HepG2 (cell line): Measurements from ENCODE around the gene TMEM31.

Experiments
- CBFB ChIP-seq: sonication (generic); formaldehyde crosslinking; IDR thresholded peaks from 2 replicates; pipeline ENCODE4 v1.4.0; 2020; ENCODE audit warnings: missing genetic modification reagents
- CC2D1A ChIP-seq: sonication (generic); formaldehyde crosslinking; IDR thresholded peaks from 2 replicates; pipeline ENCODE4 v1.8.1; 2023; ENCODE audit warnings: mild to moderate bottlenecking, missing genetic modification reagents
- DPF2 ChIP-seq: sonication (generic); formaldehyde crosslinking; IDR thresholded peaks from 2 replicates; pipeline ENCODE4 v1.4.0; 2020; ENCODE audit warnings: mild to moderate bottlenecking, low read depth, missing genetic modification reagents, borderline replicate concordance
- ESRRA ChIP-seq: sonication (generic); formaldehyde crosslinking; IDR thresholded peaks from 2 replicates; pipeline ENCODE4 v1.5.1; 2020; ENCODE audit warnings: mild to moderate bottlenecking, low read depth, missing genetic modification reagents
- EZH2 ChIP-seq: conservative IDR thresholded peaks from 2 replicates; pipeline ENCODE4 v1.6.1; 2012; ENCODE audit warnings: mild to moderate bottlenecking, low read depth, low read length, moderate library complexity

DNA sequence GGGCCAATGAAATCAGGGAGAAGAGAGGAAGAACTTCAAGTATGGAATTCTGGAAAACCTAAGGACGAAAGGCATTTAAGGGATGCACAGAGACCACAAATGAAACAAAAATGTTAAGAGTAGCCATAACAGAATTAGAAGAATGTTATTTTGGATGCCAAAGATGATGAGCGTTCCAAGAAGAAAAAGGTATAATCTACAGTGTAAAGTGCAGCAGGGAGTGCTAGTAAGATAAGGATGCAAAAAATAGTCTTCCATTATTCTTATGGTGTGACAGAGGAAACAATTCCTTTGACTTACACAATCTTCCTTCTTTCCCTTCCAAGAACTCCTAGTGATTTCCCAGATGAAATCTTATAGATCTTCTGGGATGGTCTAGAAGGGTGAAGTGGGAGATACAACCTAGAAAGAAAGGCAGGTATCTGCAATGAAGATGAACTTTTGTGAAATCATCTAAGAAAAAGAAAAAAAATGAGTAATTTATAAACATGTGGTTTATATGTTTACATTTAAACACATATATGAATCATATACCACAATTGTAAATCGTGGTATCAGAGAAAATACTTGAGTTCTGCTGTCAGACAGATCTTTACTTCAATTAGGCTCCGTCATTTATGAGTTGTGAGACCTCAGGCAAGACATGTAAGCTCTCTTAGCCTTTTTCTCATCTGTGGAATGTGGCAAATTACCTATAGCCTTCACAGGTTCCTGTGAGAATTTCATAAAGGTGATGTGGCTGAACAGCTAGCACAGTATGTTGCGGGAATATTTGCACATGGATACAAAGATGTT, 32.3 kb upstream of the TMEM31 start:
- TF ChIP-seq CC2D1A (CRISPR knock-in tag) (no peak), EZH2 (no peak), DPF2 (no peak), ESRRA (CRISPR knock-in tag) (no peak), CBFB (CRISPR knock-in tag) (no peak)
